Breast epithelium (tissue), 4 donors: ENCODE data around the gene CTSL. TPM values are rescaled to one million over a fixed set of nuclear protein-coding genes. Genes with fewer than 3 reads are reported as not detected.

Source experiments
- DNase-seq, 2 donors: peaks; one replicate each; pipeline ENCODE4 v3.0.0-alpha.2; 2019; ENCODE audit warnings: low spot score in 2 of 2
- H3K27ac ChIP-seq, 2 donors: fragments of 200-600 bp; sonication (generic) in 1 of 2; one replicate each; pipeline ENCODE4 v1.5.1; 2016 to 2019; ENCODE audit warnings: mild to moderate bottlenecking in 1 of 2
- H3K27me3 ChIP-seq, 2 donors: fragments of 200-600 bp; sonication (generic) in 1 of 2; one replicate each; pipeline versions ENCODE4 v1.5.1 to v1.6.0; 2017 to 2019; ENCODE audit warnings: control low read depth in 1 of 2, mild to moderate bottlenecking in 1 of 2
- H3K36me3 ChIP-seq: fragments of 200-600 bp; one replicate; pipeline ENCODE4 v1.5.1; 2019
- H3K4me1 ChIP-seq, 2 donors: fragments of 200-600 bp; sonication (generic); one replicate each; pipeline ENCODE4 v1.5.1; 2016 to 2019; ENCODE audit warnings: control low read depth in 1 of 2
- H3K4me3 ChIP-seq, 3 donors: fragments of 200-600 bp; sonication (generic); 1 replicate in 2 of 3; 2 replicates in 1 of 3; pipeline ENCODE4 v1.5.1; 2016 to 2019; ENCODE audit warnings: mild to moderate bottlenecking in 3 of 3, moderate library complexity in 2 of 3
- H3K9me3 ChIP-seq, 2 donors: fragments of 200-600 bp; sonication (generic) in 1 of 2; one replicate each; pipeline ENCODE4 v1.5.1; 2016 to 2019; ENCODE audit warnings: control low read depth in 1 of 2
- POLR2A ChIP-seq: fragments of 450-650 bp; IDR thresholded peaks from one replicate; pipeline ENCODE4 v1.6.1; 2016; ENCODE audit warnings: antibody characterized with exemption, mild to moderate bottlenecking, moderate library complexity
- POLR2AphosphoS5 ChIP-seq, 3 donors: sonication (generic); formaldehyde crosslinking; IDR thresholded peaks; one replicate each; pipeline ENCODE4 v1.6.1; 2017; ENCODE audit warnings: antibody characterized with exemption in 3 of 3
- intact Hi-C: fragments of 100-400 bp; cut with DNase I; formaldehyde crosslinking; loops from one replicate; pipeline ENCODE4 v1.15.1; 2023; ENCODE audit warnings: low total_unique reads
- total RNA-seq, 3 donors: library from RNA; depleted of rRNA; stranded (reverse); fragments of >200 nt; gene quantifications; one replicate each; pipeline ENCODE4 v1.1.0, GENCODE V29; 2016
- TF ChIP-seq, protein P1 (sequence below), 3 donors: fragments of 450-650 bp; IDR thresholded peaks; one replicate each; pipeline ENCODE4 v1.5.1; 2016 to 2017; ENCODE audit warnings: antibody characterized with exemption in 3 of 3, mild to moderate bottlenecking in 3 of 3, moderate library complexity in 3 of 3

CTSL gene
- total RNA-seq, 3 donors from 2014 or later: 89.0 to 147 (median 134) TPM

DNA sequence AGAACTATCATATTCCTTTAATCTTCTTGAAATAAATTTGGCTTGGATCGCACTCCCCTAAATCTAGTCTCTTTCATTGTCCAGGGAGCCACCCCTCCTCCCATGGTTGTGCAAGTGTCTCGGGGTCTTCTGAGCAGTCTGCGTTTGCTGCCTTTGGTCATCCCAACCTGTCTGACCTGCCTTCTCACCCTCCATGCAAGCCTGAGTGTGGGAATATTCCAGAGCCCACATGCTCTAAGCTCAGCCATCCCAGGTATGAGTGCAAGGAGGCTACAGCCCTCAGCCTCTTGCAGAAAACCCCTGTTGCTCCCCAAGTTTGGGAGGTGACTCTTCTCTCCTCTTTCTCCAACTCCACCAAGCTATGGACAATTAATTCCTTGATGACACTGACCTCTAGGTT, 7.7 kb upstream of the CTSL start:
- TF ChIP-seq POLR2A: no peak
- TF ChIP-seq, protein P1, sequence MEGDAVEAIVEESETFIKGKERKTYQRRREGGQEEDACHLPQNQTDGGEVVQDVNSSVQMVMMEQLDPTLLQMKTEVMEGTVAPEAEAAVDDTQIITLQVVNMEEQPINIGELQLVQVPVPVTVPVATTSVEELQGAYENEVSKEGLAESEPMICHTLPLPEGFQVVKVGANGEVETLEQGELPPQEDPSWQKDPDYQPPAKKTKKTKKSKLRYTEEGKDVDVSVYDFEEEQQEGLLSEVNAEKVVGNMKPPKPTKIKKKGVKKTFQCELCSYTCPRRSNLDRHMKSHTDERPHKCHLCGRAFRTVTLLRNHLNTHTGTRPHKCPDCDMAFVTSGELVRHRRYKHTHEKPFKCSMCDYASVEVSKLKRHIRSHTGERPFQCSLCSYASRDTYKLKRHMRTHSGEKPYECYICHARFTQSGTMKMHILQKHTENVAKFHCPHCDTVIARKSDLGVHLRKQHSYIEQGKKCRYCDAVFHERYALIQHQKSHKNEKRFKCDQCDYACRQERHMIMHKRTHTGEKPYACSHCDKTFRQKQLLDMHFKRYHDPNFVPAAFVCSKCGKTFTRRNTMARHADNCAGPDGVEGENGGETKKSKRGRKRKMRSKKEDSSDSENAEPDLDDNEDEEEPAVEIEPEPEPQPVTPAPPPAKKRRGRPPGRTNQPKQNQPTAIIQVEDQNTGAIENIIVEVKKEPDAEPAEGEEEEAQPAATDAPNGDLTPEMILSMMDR (IDR thresholded peaks at IDR 0.05): no peak
- no peak for TF ChIP-seq POLR2AphosphoS5 (IDR thresholded peaks at IDR 0.05)
- H3K36me3 ChIP-seq: no peaks in the 10 kb centered on the region
- intact Hi-C loops: no loop called here
- H3K9me3 ChIP-seq: no peaks in the 10 kb centered on the region
- H3K27me3 ChIP-seq: no peaks in the 10 kb centered on the region
- H3K4me3 ChIP-seq: no peak overlapping the region
- DNase-seq: no peak
- no peak overlapping the region for H3K27ac ChIP-seq
- no peaks in the 10 kb centered on the region for H3K4me1 ChIP-seq

DNA sequence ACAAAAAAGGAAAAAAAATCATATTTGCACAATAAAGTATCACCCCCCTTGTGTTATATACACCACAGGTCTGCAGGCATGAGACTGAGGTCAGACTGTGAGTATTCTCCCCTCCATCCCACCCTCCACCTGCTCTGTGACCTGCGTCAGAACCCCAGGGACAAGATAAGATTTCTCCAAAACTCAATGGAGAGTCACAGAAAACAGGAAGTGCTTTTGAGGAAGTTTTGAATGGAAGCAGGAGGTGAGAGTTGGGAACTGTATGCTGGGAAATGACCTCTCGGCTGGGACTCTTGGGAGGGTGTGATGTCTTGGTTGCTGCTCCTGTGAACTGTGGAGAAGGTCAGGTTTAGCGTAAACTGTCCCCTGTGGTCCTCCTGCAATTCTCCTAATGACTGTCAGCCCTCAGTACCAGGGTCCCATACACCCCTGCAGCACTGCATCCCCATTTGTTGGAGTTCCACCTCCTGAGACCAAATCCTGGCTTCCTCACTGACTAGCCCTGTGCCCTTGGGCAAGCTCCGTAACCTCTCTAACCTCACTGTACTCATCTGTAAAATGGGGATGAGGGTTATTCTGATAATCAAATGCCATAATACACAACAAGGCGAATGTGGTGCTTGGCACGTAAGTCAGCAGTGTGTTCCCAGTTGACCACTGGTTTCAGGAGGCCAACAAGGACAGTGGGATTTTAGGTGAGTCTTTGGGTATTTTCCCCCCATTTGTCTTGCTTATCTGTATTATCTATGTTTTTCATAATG, 6.9 kb upstream of the CTSL start:
- intact Hi-C loops: no loop called here

DNA sequence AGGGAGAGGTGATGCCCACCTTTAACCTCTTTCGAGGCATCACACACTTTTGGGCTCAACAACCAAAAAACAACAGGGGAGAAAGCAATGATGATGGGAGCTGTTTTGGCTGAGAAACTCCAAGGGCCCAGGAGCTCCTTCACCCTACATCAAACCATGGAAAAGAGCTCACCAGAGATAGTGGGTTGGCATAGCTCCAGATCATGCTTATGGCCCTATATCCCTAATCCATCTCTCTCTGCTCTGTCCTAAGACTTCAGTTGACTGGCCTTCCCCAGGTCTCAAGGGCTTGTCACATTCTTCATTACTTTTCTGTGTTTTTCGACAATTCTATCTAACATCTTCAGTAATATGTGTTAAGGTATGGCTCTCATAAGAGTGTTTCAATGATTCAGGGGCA, 5.7 kb upstream of the CTSL start:
- no peak overlapping the region for H3K27ac ChIP-seq
- H3K4me1 ChIP-seq: no peaks in the 10 kb centered on the region
- no peaks in the 10 kb centered on the region for H3K36me3 ChIP-seq
- H3K9me3 ChIP-seq: no peaks in the 10 kb centered on the region
- no peaks in the 10 kb centered on the region for H3K27me3 ChIP-seq
- no peak overlapping the region for H3K4me3 ChIP-seq
- intact Hi-C loops: no loop called here
- TF ChIP-seq, protein P1 (IDR thresholded peaks at IDR 0.05): no peak
- TF ChIP-seq POLR2AphosphoS5 (IDR thresholded peaks at IDR 0.05) (no peak), POLR2A (no peak)
- no peak for DNase-seq

More for the DNA sequence above, 6.9 kb upstream of the CTSL start:
- Histone ChIP-seq H3K27me3 (no peaks in the 10 kb centered on the region), H3K9me3 (no peaks in the 10 kb centered on the region), H3K27ac (no peak overlapping the region), H3K4me1 (no peaks in the 10 kb centered on the region), H3K36me3 (no peaks in the 10 kb centered on the region), H3K4me3 (no peak overlapping the region)
- no peak for DNase-seq
- TF ChIP-seq POLR2AphosphoS5 (IDR thresholded peaks at IDR 0.05): no peak
- no peak for TF ChIP-seq POLR2A
- TF ChIP-seq, protein P1 (IDR thresholded peaks at IDR 0.05): no peak

DNA sequence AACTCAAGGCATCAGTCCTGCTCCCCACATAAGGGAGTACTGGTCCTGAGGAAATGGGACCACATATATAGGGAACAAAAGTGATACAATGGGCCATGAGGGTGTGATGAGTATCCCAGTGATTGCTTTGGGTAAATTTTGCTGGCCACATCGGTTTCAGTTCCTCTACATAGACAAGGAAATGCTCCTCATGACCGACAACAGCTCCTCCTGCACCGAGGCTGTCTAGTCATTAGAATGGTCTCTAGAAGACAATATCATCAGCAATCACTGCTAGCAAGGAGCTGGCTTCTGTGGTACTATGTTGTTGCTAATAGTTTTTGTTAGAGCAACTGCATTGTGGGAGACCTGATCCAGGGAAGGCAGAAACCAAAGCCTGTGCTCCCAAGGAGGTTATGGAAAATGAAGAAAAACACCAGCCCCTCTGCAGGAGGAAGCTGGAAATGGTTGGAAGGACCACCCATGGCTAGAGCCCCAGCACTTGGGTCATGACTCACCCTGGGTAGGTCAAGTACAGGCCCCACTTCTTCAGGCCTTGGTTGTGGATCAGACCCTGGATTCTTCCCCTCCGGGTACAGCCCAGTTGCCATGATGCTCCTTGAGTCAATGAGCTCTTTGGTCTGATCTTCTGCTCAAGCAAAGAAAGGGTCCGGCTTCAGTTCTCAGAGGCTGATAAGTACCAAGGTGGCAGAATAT, 3.4 kb upstream of the CTSL start:
- H3K36me3 ChIP-seq: no peaks in the 10 kb centered on the region
- intact Hi-C loops: no loop called here
- H3K27me3 ChIP-seq: no peaks in the 10 kb centered on the region
- TF ChIP-seq POLR2AphosphoS5 (IDR thresholded peaks at IDR 0.05): no peak
- TF ChIP-seq POLR2A: no peak
- TF ChIP-seq, protein P1 (IDR thresholded peaks at IDR 0.05): no peak
- no peaks in the 10 kb centered on the region for H3K4me1 ChIP-seq
- H3K27ac ChIP-seq: peak overlapping the region in 1 of 2 donors; percentile 7
- H3K9me3 ChIP-seq: no peaks in the 10 kb centered on the region
- H3K4me3 ChIP-seq: no peak overlapping the region
- no peak for DNase-seq

DNA sequence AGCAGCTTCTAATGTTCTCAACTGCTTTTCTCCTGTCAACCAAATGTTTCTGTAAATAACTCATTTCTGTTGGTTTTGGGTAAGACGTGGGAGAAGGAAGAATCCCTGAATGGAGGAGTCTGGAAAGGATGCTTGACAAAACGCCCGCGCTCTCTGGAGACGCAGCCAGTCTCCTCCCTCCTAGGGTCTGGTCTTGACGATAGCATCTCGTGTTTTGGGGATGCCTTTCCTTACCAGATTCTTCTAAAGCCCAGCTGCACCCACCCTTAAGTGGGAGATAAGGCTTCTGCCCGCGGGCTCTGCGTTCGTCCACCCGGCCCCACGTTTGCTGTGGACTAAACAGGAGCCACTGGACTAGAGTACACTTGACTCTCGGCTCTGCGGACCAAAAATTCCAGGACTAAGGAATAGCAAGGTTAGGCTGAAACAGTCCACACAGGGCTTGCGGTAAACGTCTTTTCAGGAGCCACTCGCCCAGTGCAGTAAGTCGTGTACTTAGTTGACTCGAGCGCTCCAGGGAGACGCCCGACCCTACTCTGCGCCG, 491 bp upstream of the CTSL start:
- Histone ChIP-seq H3K9me3 (no peaks in the 10 kb centered on the region), H3K27me3 (no peaks in the 10 kb centered on the region), H3K36me3 (no peaks in the 10 kb centered on the region), H3K4me1 (no peaks in the 10 kb centered on the region), H3K4me3 (peak overlapping the region; percentile 69 to 85 (median 70)), H3K27ac (peak overlapping the region; percentile 88 to 94)
- TF ChIP-seq, protein P1 (IDR thresholded peaks at IDR 0.05): no peak
- TF ChIP-seq POLR2A: no peak
- no peak for TF ChIP-seq POLR2AphosphoS5 (IDR thresholded peaks at IDR 0.05)
- DNase-seq: no peak
- intact Hi-C loops: no loop called here
